Cardiac muscle cell (in vitro differentiated cells and primary cell): ENCODE data around the gene IDH3A. TPM values are rescaled to one million over a fixed set of nuclear protein-coding genes. Genes with fewer than 3 reads are reported as not detected.

Experiments
- DNase-seq, 2 donors: peaks; one replicate each; pipeline versions ENCODE4 v3.0.0 to v3.0.0-alpha.2; 2010 to 2017; ENCODE audit warnings: low read depth in 1 of 2, low spot score in 1 of 2
- H3K27ac ChIP-seq: fragments of 200-600 bp; sonication (generic); 2 replicates; pipeline ENCODE4 v1.5.1; 2016
- H3K27me3 ChIP-seq: fragments of 200-600 bp; sonication (generic); 2 replicates; pipeline ENCODE4 v1.6.0; 2016; ENCODE audit warnings: control low read depth
- H3K36me3 ChIP-seq: fragments of 200-600 bp; sonication (generic); 2 replicates; pipeline ENCODE4 v1.5.1; 2016; ENCODE audit warnings: control low read depth
- H3K4me1 ChIP-seq: fragments of 200-600 bp; sonication (generic); 2 replicates; pipeline ENCODE4 v1.8.1; 2017; ENCODE audit warnings: low read depth, mild to moderate bottlenecking, mixed run types
- H3K4me3 ChIP-seq: fragments of 200-600 bp; sonication (generic); 2 replicates; pipeline ENCODE4 v1.5.1; 2016; ENCODE audit warnings: mild to moderate bottlenecking
- H3K9me3 ChIP-seq: fragments of 200-600 bp; sonication (generic); 2 replicates; pipeline ENCODE4 v1.5.1; 2017; ENCODE audit warnings: low read depth, mild to moderate bottlenecking, control low read depth
- CTCF ChIP-seq: IDR thresholded peaks from 2 replicates; pipeline ENCODE4 v1.5.1; 2012; ENCODE audit warnings: low read depth, mild to moderate bottlenecking, low read length
- polyA plus RNA-seq: library from polyadenylated mRNA; unstranded; fragments of >200 nt; fragmentation: Nextera tagmentation; extraction: Ambion mirVana; gene quantifications from 2 replicates; pipeline ENCODE4 v1.2.1, GENCODE V29; 2016
- total RNA-seq: library from RNA; depleted of rRNA; stranded (reverse); fragments of >200 nt; gene quantifications from 2 replicates; pipeline ENCODE4 v1.2.3, GENCODE V29; 2016

IDH3A gene
- total and polyA plus RNA-seq, 2 experiments from 2014 or later = 63.1 to 113 TPM

- Histone ChIP-seq H3K4me3 (no peak overlapping the region), H3K27me3 (no peaks in the 10 kb centered on the region), H3K27ac (peak overlapping the region; percentile 32), H3K36me3 (no peaks in the 10 kb centered on the region), H3K9me3 (no peaks in the 10 kb centered on the region), H3K4me1 (no peaks in the 10 kb centered on the region)
- TF ChIP-seq CTCF = no peak
- DNase-seq = no peak
Observed at GRCh38 chr15:78129751-78130287, 19.3 kb upstream of the IDH3A start.

GRCh38 chr15:78130466-78131294, 18.5 kb upstream of the IDH3A start:
- Histone ChIP-seq H3K27me3 (no peaks in the 10 kb centered on the region), H3K9me3 (no peaks in the 10 kb centered on the region), H3K36me3 (no peaks in the 10 kb centered on the region), H3K4me3 (peak overlapping the region; percentile 53), H3K27ac (peak overlapping the region; percentile 32), H3K4me1 (no peaks in the 10 kb centered on the region)
- DNase-seq = no peak
- no peak for TF ChIP-seq CTCF

GRCh38 chr15:78131295-78132061, 17.7 kb upstream of the IDH3A start, which contains the start of gene CIB2:
TSS of gene CIB2 (minus strand) at chr15:78131445. CDS start at chr15:78131215, 230 bp downstream.
- Histone ChIP-seq H3K27me3 (no peaks in the 10 kb centered on the region), H3K4me3 (peak within 1 kb of the TSS; percentile 53), H3K36me3 (no peaks in the 10 kb centered on the region), H3K27ac (peak within 1 kb of the TSS; percentile 70), H3K9me3 (no peaks in the 10 kb centered on the region), H3K4me1 (no peaks in the 10 kb centered on the region)
- peak; percentile 51 for TF ChIP-seq CTCF
- DNase-seq = peak; percentile 76 to 90

- no peaks in the 10 kb centered on the region for H3K27me3 ChIP-seq
- no peaks in the 10 kb centered on the region for H3K4me1 ChIP-seq
- H3K36me3 ChIP-seq = no peaks in the 10 kb centered on the region
- TF ChIP-seq CTCF = no peak
- H3K9me3 ChIP-seq = no peaks in the 10 kb centered on the region
- no peak overlapping the region for H3K4me3 ChIP-seq
- DNase-seq = peak in 1 of 2 donors; percentile 42
- H3K27ac ChIP-seq = no peak overlapping the region
Observed at GRCh38 chr15:78133801-78134200, 15.4 kb upstream of the IDH3A start.

GRCh38 chr15:78139578-78139977, 9.6 kb upstream of the IDH3A start:
- H3K36me3 ChIP-seq = no peaks in the 10 kb centered on the region
- no peak for DNase-seq
- TF ChIP-seq CTCF = no peak
- no peaks in the 10 kb centered on the region for H3K9me3 ChIP-seq
- H3K4me3 ChIP-seq = no peak overlapping the region
- H3K27me3 ChIP-seq = no peaks in the 10 kb centered on the region
- no peak overlapping the region for H3K27ac ChIP-seq
- no peaks in the 10 kb centered on the region for H3K4me1 ChIP-seq
